Fibroblast of skin of scalp (primary cell): Measurements from ENCODE around the gene MAMSTR.
A peak's percentile ranks its signal among the peaks of the same experiment; 100 is the strongest.
"Not testable (repeated sequence)": the region's sequence is repeated elsewhere in the genome, so short reads cannot be mapped to it uniquely, and the experiment has no call there.

Experiments
- DNase-seq: peaks from one replicate; pipeline ENCODE4 v3.0.0-alpha.2; 2013

Gene MAMSTR

GRCh38 chr19:48718711-48719231, 754 bp downstream of the MAMSTR start:
- no peak for DNase-seq

GRCh38 chr19:48718106-48718505, 1.4 kb downstream of the MAMSTR start:
- not testable (repeated sequence) for DNase-seq

- DNase-seq, result peak; percentile 53
Measured at GRCh38 chr19:48716562-48717291, 2.8 kb downstream of the MAMSTR start.

GRCh38 chr19:48715681-48716171, 3.8 kb downstream of the MAMSTR start:
- peak; percentile 17 for DNase-seq

GRCh38 chr19:48714759-48715675, 4.5 kb downstream of the MAMSTR start:
- no peak for DNase-seq

- peak; percentile 100 for DNase-seq
Measured at GRCh38 chr19:48713864-48714755, 5.4 kb downstream of the MAMSTR start.

GRCh38 chr19:48713041-48713863, 6.3 kb downstream of the MAMSTR start:
- DNase-seq, result peak; percentile 20

GRCh38 chr19:48711106-48711662, 8.3 kb downstream of the MAMSTR start:
- no peak for DNase-seq

GRCh38 chr19:48708471-48708870, 11.1 kb downstream of the MAMSTR start:
- DNase-seq, result no peak

- peak; percentile 18 for DNase-seq
Measured at GRCh38 chr19:48705431-48705830, 14.1 kb downstream of the MAMSTR start.

GRCh38 chr19:48703316-48703715, 16.2 kb downstream of the MAMSTR start:
- no peak for DNase-seq

- no peak for DNase-seq
Measured at GRCh38 chr19:48702701-48703100, 16.8 kb downstream of the MAMSTR start.

- peak; percentile 76 for DNase-seq
Measured at GRCh38 chr19:48698046-48698445, 21.5 kb downstream of the MAMSTR start.

GRCh38 chr19:48696353-48697010, 23.0 kb downstream of the MAMSTR start:
- DNase-seq, result peak; percentile 4

GRCh38 chr19:48695743-48696352, 23.7 kb downstream of the MAMSTR start, which contains the start of gene FUT2:
TSS of gene FUT2 (plus strand) at chr19:48695971. CDS start at chr19:48702957, 6,986 bp downstream.
- DNase-seq, result no peak

- not testable (repeated sequence) for DNase-seq
Measured at GRCh38 chr19:48693629-48694028, 25.9 kb downstream of the MAMSTR start.

- no peak for DNase-seq
Measured at GRCh38 chr19:48689449-48689848, 30.1 kb downstream of the MAMSTR start.

- no peak for DNase-seq
Measured at GRCh38 chr19:48687776-48688175, 31.7 kb downstream of the MAMSTR start.

- DNase-seq, result not testable (repeated sequence)
Measured at GRCh38 chr19:48686637-48687036, 32.9 kb downstream of the MAMSTR start.

GRCh38 chr19:48686088-48686487, 33.4 kb downstream of the MAMSTR start:
- no peak for DNase-seq
